GM11168 (cell line): ENCODE data around the gene POGLUT2.

Experiments used
- in situ Hi-C: fragments of 300-500 bp; cut with MboI; formaldehyde crosslinking; loops from one replicate; pipeline ENCODE4 v1.12.0; 2022; ENCODE audit warnings: low sequenced_read_pairs; ENCODE audit not compliant: unreplicated experiment

Gene POGLUT2

DNA sequence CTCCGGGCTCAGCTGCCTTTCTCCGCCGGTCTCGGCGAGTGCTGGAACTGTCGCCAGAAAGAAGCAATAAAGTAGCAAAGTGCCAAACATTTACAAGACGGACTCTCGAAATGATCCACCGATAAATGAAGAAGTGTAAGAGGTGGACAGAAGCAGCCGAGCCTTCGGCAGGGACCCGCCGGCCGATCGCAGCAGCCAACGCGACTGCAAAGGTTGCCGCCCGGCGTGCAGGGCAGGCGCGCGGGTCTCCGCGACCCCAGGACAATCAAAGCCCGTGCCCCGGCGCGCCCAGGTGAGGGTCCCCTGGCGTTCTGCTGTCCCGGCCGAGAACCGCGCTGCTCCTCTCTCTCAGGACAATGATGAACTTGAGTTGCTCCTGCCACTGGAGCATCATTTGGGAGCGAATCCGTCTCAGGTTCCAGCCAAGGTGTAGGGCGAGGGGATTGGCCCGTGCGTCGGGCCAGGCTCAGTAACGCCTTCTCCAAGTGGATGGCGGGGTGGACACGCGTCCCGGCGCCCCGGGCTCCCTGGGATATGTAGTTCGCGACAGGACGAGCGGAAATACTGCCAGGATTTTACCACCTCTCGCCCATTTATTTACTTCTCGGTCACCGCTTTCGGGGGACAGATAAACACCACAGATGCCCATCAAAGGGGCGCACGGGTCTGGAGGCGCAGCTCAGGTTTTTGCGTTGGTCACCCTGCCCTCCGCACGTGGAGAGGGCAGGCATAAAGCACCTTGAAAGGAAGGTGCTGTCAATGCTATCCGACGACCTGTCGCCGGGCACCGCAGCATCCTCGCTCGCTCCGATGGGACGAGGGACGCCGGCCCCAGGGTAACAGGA lies at the start of gene POGLUT2, which contains the start of gene BIVM:
Gene POGLUT2, minus strand, starts transcription at position 396 of the 845 bp plus-strand sequence. Its CDS starts 306 bp downstream, at position 90.
Gene BIVM, plus strand, starts transcription at position 539 of the 845 bp plus-strand sequence. CDS start 8,149 bp downstream, outside the sequence.
- in situ Hi-C loops: no loop called here

DNA sequence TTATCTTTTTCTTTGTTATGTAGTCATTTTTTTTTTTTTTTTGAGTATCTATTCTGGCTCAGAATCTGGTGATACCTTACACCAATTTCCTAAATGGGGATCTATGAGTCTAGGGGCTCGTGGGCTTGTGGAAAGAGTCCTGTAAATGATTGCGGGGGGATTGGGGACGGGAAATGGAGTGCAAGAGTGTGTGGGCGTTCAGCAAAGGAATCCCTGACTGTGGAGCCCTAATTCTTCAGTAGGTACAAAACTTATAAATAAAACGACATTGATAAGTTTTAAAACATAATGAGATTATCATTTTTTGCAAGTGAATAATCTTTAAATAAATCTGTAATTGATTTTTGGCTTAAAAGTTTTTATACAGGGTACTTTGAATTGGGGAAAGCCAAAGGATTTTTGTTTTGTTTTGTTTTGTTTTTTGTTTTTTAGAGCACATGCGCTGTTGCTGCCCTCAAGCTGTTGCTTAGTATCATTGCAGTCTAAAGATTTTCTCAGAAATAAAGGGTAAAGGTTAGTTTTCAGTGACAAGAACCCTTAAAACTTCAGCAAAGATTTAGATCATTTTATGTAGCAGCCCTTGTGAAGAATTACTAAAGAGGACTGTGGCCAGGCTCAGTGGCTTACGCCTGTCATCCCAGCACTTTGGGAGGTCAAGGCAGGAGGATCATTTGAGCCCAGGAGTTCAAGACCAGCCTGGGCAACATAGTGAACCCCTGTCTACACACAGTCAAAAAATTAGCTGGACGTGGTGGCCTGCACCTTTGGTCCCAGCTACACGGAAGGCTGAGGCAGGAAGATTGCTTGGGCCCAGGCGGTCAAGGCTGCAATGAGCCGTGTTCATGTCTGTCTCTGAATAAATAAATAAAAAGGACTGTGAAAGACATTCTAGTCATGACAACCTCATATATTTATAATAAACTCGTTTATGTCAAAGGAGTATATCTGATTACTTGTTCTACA lies 48.8 kb upstream of the POGLUT2 start:
- in situ Hi-C loops: no loop called here

DNA sequence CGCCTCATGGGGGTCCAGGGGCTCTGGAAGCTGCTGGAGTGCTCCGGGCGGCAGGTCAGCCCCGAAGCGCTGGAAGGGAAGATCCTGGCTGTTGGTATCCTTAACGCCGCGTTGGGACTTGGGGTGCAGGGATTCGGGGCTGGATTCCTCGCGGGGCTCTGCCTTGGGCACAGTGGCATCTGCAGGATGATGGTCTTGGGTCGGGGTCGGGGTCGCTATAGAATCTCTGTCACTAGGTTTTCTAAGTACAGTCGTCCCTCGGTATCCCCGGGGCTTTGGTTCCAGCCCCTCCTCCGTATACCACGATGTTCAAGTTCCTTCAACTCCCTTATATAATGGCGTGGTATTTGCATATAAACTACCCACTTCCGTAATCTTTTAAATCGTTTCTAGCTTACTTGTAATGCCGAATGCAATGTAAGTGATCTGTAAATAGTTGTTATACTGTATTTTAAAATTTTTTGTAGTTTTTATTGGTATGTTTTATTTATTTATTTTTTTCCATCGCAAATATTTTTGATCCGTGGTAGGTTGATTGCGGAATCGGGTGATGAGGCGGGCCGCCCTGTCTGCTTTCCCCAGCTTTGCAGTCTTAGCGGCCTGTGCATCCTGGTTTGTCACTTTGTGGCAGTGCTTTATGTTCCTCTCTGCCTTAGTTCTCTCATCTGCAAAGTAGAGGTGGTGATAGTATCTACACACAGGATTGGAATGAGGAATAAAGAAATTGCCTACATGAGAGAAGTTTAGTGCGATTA lies 47.7 kb upstream of the POGLUT2 start:
- in situ Hi-C loops: no loop called here

DNA sequence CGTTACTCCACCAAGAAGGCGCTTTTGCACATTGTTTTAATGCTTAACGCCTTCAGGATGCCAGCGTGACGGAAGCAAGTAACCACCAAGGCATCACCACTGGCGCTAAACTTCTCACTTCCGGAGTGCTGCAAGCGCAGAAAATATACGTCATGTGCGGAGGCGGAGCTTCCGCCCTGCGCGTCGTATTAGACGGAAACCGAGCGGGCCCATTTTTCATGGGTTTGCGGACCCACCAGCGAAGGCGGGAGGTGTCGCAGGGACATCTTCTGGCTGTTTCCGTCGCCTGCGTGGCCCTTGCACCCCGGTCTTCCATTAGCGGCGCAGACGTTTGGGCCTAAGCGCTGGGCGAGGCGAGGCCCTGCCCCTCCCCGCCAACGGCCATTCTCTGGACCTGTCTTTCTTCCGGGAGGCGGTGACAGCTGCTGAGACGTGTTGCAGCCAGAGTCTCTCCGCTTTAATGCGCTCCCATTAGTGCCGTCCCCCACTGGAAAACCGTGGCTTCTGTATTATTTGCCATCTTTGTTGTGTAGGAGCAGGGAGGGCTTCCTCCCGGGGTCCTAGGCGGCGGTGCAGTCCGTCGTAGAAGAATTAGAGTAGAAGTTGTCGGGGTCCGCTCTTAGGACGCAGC lies 47.0 kb upstream of the POGLUT2 start, which contains the start of gene ERCC5:
Gene ERCC5, plus strand, starts transcription at position 403 of the 631 bp plus-strand sequence. CDS start 235 bp downstream, outside the sequence.
- in situ Hi-C loops: no loop called here

DNA sequence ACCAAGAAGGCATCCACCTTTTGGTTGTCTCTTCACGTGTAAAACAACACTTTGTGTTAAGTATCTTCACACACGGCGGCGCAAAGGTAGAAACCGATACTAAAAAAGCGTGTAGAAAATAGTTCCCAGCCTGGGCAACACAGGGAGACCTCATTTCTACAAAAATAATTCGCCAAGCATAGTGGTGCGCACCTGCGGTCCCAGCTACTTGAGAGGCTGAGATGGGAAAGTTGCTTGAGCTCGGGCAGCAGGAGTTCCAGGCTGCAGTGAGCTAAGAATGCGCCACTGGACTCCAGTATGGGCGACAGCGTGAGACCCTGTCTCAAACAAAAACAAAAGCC lies 46.5 kb upstream of the POGLUT2 start:
- in situ Hi-C loops: no loop called here

DNA sequence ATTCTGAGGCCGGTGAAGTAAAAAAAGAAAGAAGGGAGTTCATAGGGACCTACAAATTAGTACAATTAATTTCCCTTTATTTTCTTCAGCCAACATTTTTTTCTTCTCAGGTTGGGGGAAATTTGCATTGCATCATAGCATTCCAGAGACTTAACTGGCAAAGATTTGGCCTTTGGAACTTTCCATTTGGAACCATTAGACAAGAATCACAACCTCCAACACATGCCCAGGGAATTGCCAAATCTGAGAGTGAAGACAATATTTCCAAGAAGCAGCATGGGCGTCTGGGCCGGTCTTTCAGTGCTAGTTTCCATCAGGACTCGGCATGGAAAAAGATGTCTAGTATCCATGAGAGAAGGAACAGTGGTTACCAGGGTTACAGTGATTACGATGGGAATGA lies 40.7 kb upstream of the POGLUT2 start:
- in situ Hi-C loops: no loop called here

DNA sequence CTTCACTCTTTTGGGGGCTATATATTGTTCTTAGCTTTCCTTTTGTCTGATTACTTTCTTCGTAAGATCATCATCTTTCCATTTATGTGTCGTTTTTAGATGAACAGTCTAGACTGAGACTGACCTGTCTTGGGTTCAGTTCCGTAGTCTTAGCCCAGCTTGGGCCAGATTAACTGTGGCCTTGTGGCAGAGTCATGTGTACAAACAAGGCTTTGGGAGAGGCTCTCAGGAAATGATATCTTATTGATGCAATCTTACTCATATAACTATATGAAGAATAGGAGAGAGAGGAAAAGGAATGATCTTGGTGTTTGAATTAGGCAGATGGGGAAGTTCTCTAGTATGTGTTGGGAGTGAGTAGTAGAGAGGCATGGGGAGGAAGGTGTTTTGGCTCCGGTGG lies 40.2 kb upstream of the POGLUT2 start:
- in situ Hi-C loops: no loop called here

DNA sequence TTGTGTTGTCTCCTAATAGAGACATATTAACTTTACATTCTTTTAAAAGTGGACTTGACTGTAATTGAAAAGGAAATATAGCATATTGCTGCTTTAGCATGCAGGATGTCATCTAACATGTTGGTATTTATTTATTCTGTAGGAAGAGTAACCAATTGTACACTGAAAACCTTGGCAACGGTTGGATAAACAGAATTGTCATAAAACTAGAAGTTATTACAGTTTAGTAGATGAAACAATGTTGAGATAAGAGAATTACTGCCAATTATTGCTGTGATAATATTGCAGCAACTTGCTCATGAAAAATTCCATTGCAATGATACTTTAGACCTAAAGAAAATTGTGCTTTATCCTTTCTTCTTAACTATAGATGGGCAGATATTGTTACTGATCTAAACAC lies 39.5 kb upstream of the POGLUT2 start:
- in situ Hi-C loops: no loop called here

DNA sequence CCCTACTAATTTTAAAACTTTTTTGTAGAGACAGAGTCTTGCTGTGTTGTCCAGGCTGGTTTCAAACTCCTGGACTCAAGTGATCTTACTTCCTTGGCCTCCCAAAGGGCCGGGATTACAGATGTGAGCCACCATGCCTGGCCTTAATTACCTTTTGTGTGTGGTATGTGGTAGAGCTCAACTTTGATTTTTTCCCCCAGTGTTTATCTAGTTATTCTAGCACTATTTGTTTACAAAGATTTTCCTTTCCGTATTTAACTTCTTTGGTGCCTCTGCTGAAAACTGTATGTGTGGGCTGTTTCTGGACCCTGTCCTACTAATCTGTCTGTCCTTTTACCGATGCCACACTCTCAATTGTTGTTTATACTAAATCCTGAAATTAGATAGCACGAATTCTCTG lies 37.7 kb upstream of the POGLUT2 start:
- in situ Hi-C loops: no loop called here

DNA sequence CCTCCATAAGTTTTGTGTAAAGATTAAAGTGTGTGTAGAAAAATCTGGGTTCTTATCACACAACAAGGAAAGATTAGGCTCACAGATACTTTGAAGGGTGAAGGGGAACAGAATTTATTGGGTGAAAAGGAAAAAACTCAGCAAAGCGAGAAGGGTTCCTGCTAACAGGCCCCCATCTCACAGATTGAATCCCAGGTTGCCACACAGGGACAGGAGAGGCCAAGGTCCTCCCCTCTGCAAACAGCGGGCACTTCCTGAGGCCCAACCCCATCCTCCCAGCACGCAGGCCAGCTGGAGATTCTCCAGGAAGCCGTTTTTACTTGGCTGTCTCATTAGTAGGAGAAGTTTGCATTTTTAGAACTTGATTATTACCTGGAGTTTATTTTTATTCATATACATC lies 31.9 kb upstream of the POGLUT2 start:
- in situ Hi-C loops: no loop called here

DNA sequence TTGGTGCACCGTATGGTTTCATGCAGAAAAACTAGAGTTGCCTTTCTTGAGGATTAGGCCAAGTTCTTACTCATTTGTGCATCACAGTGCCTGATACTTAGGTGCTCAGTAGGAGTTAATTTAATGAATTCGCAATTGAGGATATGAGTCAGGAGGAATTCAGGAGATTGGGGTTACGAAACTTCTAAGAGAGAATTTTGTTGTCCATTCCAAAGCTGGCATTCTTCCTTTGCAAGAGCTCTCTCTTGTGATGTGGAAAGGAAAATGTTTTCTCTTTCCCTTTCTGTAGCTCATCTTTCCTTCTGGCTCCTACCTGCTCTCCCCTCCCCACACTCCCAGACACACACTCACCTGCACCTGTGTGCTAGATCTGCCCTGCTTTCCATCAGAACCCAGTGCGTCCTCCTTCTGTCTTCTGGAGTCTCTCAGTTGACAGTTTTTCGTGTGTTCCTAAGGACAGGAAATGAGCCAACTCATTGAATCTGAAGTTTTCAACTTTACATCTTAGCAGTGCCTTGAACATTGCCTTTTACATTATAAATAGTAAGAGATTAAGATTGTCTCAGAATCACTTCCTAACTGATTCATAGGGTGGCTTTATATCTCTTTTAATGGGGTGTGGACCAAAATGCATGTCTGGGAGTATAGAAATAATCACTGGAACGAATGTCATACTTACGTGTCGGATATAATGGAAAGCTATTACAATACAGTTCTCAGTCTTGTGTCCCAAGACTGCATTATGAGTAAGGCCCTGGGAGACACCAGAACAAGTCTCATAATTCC lies 27.3 kb upstream of the POGLUT2 start:
- in situ Hi-C loops: no loop called here

DNA sequence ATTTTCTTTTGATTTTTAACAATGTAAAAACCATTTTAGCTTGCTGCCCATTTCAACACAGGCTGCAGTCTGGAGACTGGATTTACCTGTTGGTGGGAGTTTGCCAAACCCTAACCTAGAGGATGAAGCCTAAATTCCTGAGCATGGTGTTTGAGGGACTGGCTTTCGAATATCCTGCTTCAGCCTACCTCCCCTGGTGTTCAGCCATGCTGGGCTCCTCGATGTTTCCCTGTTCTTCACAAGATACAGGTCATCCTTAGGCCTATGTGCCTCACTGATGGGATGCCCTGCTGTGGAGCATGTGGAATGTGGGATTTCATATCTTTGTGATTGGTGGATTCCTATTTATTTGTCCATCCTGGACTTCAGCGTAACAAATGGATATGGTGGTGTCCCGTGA lies 26.6 kb upstream of the POGLUT2 start:
- in situ Hi-C loops: no loop called here

DNA sequence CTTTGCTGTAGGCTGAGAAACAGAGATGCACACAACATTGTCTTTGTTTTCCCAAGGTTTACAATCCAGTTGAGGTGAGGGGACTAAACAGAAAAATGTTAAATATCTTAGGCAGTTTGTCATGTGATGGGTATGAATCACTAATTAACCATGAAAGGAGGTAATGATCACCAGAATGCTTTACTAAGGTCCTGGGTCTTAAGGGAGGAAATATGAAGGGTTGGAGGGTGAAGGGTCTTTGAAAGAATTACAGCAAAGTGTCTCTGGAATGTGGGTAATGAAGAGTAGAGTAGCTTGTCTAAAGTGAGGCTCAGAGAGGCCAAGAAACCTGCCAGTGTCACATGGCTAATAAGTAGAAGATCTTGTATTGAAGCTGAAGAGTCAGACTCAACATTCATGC lies 19.1 kb upstream of the POGLUT2 start:
- in situ Hi-C loops: no loop called here

DNA sequence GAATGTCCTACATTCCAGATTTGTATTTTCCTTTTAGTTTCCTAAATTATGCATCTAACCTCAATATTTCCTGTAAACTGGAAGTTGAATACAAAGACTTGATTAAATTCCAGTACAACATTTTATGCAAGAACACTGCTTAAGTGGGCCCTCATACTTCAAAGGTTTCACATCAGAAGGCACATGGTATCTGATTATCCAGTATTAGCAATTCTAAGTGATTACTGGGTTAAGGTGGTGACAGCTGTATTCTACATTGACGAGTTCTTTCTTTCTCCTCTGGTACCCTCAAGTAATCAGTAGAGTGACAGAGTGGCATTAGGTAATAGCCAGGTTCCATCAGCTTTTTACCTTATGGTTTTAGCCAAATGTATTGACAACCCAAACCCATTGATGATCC lies 18.5 kb upstream of the POGLUT2 start:
- in situ Hi-C loops: no loop called here

DNA sequence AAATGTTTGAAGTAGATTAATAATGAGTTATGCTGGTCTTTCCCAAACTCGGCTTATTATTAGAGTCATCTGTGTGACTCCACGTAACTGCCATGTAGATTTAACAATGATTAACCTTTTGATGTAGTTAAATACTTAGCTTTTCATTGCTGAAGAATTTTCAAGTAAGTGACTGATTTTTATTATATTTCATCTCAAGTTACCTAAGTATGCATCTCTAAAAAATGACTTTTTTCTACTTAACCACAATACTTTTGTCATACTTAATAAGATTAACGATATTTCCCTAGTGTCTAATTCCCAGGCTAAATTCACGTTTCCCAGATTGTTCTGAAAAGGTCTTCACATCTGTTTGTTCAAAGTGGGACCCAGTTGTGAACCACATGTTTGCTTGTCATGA lies 17.9 kb upstream of the POGLUT2 start:
- in situ Hi-C loops: no loop called here

DNA sequence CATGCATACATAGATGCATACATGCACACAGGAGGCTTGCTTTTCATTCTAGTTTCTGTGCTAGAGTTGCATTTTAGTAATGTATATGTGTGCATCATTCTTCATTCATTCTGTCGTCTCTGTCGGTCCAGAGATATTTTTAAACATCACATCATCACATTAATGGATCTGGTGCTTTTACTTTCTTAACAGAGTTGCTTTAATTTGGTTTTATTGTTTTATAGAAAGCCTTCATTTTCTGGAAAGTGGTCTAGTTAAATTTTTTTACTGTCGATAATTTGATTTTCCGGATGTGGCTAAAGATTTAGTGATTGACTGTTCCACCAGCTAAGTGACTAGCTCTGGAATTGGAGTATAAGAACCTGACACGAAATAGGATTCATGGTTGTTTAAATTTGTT lies 17.0 kb upstream of the POGLUT2 start:
- in situ Hi-C loops: no loop called here

DNA sequence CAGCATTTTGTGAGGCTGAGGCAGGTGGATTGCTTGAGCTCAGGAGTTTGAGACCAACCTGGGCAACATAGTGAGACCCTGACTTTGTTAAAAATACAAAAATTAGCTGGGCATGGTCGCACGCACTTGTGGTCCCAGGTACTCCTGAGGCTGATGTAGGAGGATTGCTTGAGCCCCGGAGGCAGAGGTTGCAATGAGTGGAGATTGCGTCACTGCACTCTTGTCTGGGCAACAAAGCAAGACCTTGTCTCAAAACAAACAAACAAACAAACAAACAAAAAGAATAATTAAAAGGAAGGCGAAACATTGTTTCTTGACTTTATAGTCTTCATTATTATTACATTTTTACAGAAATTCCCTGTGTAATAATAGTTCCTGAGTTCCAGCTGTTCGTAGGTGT lies 16.0 kb upstream of the POGLUT2 start:
- in situ Hi-C loops: no loop called here

DNA sequence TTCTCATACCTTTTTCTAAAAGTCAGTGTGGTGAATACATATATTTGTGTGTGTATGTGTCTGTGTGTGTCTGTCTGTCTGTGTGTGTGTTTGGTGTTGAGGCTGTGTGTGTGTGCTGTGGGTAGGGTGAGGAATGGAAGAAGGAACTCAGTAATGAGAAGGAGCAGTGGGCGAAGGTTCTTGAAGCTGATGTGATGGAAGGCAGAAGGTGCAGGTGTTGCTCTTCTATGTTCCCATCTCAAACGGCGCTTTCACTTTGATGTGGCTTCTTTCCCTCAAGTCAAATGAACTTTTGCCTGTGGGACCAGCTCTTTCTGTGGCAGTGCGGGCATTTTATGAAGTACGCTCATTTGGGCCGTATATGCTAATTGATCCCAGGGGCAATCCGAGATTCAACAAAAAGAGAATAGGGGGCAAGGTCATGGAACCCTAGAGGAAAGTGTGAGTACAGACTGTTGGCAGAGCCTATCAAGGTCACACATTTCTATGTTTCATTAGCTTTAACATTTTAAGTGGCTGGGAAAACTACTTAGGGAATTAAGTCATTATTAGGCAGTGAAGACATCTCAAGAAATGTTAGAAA lies 15.3 kb upstream of the POGLUT2 start:
- in situ Hi-C loops: no loop called here
